CD4-positive, alpha-beta T cell treated with Interleukin-4 for 4 hours (primary cell): ENCODE results near the gene ATG7.
"Not testable (repeated sequence)": the region's sequence is repeated elsewhere in the genome, so short reads cannot be mapped to it uniquely, and the experiment has no call there.

Experiments
- DNase-seq: peaks from one replicate; pipeline ENCODE4 v3.0.0-alpha.2; 2020

Gene ATG7

DNA sequence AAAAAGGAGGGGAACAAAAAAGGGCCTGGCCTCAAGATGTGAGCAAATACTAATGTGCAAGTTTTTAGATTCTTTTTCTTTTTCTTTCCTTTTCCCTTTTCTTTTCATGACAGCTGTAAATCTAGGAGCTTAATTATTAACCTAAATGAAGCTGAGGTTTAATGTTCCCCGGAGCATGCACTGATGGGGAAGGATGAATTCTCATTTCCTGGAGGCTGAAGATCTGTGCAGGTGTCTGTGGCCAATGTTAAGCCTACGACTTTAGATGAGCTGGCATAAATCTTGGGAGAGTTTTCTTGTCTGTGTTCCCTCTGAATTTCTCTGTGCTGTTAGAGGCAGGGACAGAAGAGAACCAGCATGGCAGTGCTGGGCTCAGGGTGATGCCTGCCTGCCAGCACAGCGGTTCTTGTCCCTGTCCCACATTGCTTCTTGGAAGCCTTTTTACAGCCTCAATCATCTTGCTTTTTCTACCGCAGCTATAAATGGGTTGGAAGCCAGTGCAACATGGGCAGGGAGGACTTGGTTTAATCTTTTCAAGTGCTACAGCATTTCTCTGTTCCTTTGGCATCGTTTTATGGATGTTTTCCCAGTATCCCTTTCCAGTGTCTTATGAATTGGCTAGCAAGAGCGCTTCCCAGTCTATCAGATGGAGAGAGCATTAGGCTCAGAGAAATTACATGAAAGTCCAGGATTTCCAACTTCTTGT is 119.1 kb downstream of the ATG7 start:
- no peak for DNase-seq

DNA sequence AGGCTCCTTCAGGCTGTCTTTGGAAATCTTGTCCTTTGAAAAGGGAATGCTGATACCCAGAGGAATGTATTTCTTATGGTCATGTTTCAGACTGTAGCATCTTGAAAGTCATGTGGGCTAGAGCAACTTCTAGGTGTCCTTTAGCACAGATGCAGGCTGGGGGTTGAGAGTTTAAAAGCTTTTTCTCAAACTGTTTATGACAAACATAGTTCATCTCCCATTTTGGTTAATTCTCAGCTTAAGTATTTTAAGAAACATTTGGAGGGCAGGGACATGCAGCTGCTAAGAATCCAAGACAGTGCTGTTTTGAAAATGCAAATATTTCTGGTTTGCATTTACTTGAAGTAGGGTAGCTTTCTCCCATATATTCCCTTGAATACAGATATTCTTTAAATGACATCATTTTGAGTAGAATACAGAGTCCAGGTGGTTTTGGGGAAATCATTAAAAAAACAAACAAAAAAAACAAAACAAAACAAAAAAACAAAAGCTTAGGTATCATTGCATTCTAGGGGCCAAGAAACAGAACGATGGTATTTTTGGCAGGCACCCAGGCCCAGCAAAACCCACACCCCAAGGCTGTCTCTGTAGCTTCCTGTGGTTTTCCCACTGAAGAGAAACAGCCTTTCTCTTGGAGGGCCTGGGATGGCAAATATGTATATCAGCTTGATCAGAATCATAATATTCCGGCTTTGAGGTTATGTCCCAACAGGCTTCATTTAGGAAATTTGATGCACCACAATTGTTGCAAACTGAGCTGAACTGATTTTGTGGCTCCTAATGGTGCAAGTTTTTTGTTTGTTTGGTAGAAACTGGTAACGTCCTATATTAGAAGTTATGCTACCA is 120.0 kb downstream of the ATG7 start:
- DNase-seq, result no peak

DNA sequence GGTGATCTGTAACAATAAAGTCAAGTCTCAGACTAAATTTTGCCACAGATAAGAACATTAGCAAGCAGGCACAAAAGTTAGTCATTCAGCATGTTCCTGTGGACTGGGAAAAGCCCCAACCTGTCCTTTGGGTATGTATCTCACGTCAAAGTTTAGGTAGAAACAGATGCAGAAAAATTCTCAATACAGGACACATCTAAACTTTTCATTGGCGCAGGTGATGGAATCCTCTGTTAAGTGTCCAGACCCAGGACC is 120.6 kb downstream of the ATG7 start:
- no peak for DNase-seq

DNA sequence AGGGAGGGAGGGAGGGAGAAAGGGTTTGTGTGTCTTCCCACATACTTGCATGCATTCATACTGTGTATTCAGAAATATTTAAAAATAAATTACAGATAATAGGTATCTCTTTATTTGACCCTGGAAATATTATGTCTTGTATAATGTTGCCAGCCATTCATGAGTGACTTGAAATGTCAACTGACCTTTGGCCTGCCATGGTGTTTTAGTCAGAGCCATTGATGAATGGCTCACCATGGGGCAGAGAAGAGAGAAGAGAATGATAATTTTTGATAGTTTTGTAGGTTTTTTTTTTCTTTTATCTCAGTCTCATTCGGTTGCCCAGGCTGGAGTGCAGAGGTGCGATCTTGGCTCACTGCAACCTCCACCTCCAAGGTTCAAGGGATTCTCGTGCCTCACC is 121.2 kb downstream of the ATG7 start:
- no peak for DNase-seq

DNA sequence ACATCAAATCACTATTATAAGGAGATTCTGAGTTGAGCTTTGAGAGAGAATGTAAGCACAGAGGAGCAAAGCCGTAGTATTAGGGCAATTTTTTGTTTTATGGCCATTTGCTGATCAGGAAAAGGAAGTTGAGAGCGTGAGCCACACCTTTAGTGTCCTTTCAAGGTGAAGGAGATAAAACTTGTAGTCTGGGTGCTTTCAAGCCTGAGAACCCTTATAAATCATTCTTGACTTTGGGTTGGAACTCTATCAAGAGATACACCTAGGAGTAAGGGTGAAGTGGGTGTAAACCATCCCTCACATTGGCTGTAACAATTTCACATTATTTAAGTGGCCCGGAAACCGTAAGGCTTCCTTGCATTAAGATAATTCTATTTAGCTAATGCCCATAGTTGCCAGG is 122.2 kb downstream of the ATG7 start:
- no peak for DNase-seq

DNA sequence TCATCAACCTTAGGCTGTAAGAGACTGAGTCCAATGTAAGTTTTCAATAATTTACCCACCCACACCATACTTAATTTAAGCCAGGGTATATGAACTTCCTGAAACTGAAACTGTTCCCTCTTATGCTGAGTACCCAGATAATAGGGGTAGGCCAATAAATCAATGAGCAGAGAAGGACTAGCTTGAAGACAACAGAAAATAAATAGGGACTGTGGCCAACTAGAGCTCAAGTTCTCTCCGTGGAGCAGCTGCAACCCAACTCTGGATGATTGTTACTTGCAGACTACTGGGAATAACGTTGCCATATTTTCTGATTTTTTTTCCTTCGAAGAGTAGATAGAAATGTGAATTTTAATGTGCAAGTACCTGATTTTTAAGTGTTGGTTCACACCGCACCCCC is 128.0 kb downstream of the ATG7 start:
- no peak for DNase-seq

DNA sequence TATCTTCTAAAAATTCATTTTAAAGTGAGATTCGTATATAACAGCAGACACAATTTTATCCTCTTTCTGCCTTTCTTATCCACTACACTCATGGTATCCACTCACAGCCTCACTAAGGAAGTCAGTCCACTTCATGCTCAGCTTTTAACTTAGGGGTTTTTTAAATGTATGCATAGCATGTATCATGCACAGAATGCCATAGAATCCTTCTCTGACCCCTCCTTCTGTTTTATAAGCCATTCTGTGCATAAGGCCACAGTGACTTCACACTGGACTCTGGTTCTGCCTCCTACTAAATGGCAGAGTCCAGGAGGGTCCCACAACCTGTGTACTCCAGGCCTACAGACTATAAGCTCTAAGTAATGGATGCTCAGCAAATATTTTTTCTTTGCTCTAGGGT is 129.2 kb downstream of the ATG7 start:
- DNase-seq, result no peak

DNA sequence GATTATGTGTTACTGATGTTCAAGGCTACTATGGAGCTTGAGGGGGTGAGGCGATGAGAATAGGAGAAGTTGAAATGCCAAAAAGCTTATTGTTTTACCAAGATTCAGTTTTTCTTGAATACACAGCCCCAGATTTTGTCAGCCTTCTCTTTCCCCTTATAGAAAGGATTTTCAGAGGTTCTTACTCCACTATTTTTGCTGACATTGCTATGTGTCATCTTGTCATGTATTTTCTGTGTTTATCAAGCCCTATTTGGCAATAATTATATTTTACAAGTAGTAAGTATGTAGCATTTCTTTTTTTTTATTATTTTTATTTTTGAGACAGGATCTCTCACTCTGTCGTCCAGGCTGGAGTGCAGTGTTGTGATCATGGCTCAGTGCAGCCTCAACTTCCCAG is 133.1 kb downstream of the ATG7 start:
- no peak for DNase-seq

DNA sequence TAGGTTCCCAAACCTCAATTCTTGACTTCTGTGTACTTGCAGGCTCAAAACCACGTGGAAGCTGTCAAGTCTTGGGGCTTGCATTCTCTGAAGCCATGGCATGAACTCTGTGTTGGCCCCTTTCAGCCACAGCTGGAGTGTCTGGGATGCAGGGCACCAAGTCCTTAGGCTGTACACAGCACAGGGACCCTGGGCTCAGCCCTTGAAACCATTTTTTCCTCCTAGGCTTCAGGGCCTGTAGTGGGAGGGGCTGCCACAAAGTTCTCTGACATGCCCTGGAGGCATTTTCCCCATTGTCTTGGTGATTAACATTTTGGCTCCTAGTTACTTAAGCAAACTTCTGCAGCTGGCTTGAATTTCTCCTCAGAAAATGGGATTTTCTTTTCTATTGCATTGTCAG is 135.4 kb downstream of the ATG7 start:
- DNase-seq, result no peak

DNA sequence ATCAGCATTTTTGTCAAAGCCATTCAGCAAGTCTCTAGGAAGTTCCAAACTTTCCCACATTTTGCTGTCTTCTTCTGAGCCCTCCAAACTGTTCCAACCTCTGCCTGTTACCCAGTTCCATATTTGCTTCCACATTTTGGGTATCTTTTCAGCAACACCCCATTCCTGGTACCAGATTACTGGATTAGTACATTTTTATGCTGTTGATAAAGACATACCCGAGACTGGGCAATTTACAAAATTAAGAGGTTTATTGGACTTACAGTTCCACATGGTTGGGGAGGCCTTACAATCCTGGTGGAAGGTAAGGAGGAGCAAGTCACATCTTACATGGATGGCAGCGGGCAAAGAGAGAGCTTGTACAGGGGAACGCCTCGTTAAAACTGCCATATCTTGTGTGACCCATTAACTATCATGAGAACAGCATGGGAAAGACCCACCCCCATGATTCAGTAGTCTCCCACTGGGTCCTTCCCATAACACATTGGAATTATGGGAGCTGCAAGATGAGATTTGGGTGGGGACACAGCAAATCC is 136.2 kb downstream of the ATG7 start:
- DNase-seq, result not testable (repeated sequence)

DNA sequence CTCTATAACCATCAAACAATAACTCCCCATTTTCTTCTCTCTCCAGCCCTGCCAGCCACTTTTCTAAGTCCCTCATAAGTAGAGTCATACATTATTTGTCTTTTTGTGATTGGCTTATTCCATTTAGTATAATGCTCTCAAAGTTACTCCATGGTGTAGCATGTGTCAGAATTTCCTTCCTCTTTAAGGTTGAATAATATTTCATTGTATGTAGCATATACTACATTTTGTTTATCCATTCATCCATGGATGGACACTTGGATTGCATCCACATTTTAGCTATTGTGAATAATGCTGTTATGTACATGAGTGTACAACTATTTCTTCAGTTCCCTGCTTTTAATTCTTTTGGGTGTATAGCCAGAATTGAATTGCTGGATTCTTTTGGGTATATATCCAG is 138.4 kb downstream of the ATG7 start:
- DNase-seq, result no peak

DNA sequence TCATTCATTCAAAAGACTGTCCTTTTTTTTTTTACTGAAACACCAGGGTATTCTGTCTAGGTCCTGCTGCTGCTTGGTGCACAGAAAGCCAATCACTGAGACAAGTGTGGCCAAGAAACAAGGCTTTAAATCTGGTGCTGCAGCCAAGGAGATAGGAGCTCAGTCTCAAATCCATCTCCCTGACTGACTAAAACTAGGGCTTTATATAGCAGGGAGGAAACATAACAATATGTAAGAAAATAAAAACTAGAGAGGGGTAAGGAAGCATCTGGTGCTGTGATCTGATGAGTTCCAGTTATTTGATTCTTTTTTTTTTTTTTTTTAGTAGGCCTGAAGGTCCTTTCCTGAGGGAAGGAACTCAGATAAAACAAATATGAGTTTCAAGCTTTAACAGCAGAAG is 139.8 kb downstream of the ATG7 start:
- no peak for DNase-seq

DNA sequence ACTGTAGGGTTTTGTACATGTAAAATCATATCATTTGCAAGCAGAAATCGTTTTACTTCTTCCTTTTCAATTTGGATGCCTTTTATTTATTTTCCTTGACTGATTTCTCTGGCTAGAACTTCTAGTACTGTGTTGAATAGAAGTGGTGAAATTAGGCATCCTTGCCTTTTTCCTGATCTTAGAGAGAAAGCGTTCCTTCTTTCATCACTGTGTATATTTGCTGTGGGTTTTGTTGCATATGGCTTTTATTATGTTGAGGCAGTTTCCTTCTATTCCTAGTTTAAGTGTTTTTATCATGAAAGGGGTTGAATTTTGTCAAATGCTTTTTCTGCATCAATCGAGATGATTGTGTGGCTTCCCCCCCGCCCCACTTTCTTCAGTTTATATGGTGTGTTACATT is 140.9 kb downstream of the ATG7 start:
- DNase-seq, result no peak

DNA sequence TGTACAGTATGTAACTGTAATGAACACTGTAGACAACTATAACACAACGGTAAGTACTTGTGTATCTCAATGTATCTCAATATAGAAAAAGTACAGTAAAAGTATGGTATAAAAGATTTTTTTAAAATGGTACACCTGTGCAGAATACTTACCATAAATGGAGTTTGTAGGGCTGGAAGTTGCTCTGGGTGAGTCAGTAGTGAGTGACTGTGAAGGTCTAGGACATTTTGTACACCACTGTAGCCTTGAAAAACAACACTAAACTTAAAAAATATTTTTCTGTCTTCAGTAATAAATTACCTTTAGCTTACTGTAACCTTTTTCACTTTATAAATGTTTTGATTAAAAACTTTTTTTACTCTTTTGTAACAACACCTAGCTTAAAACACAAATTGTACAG is 142.9 kb downstream of the ATG7 start:
- DNase-seq, result no peak

DNA sequence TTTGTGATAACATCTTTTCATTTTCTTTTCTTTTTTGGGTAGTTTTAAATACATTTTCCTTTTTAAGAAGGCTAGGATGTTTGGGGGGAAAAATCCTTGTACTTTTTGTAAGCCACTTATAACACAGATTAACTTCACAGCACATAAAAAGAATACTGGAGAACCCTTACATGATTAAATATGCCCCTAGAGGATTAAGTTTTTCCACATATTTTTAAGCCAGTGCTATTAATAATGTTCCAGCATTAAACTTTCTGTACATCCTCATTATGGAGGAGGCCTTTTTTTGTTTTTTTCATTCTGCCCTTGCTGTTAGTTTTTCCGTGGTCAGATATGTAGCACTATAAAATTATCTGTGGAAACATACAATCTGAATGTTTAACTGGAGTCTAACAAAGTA is 147.9 kb downstream of the ATG7 start:
- no peak for DNase-seq

DNA sequence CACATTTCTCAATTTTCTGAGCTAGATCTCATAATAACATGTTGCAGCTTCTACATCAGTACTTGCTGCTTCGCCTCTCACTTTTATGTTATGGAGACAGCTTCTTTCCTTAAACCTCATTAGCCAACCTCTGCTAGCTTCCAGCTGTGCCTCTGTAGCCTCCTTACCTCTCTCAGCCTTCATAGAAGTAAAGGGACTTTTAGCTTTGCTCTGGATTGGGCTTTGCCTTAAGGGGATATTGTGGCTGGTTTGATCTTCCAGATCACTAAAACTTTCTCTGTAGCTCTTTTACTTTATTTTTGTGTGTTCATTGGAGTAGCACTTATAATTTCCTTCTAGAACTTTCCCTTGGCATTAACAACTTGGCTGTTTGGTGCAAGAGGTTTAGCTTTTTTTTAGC is 150.1 kb downstream of the ATG7 start:
- no peak for DNase-seq

DNA sequence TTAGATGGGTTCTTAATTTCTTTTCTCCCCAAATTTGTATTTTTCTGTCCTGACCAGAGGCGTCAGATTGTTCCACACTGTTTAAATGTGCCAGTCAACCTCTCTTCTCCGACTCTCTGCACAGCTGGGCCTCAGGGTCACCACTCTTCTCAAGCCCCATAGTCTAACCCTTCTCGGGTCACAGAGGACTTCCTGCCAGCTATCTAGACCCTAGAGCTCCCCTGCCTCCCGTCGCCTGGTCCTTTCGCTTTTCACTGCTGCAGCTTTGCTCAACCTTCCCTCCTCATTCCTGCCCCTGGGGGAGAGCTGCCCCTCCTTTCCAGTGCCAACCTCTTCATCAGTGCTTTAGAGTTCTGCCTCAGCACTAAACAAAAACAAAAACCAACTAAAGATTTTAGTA is 151.7 kb downstream of the ATG7 start:
- no peak for DNase-seq

DNA sequence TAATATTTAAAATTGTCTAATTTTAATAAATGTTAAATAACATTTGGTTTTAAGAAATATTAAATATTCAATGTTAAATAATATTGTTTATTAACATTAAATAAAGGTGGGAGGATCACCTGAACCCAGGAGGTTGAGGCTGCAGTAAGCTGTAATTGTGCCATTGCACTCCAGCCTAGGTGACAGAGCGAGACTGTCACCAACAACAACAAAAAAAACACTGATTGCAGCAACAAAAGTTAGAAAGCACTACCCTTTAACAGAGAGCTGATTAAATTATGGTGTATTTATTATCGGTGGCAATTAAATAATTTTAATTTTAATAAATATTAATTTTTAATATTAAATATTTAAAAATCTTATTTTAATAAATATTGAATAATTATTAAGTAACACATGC is 152.1 kb downstream of the ATG7 start:
- DNase-seq, result no peak

DNA sequence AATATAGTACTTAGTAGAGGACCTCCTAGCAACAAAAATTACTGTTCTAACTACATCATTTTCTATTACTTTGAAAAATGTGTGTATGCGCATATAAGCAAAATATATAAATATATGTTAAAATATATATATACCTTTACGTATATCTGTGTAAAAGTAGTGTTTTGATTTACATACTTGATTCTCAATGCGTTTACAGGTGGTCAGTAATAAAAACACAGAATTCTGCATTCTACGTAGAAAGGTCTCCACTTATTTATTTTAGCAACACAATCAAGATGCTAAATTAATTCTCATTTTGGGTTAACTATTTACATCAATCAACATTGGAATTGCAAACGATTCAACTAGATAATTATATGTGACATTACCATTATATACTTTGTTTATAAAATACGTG is 158.0 kb downstream of the ATG7 start:
- DNase-seq, result no peak

DNA sequence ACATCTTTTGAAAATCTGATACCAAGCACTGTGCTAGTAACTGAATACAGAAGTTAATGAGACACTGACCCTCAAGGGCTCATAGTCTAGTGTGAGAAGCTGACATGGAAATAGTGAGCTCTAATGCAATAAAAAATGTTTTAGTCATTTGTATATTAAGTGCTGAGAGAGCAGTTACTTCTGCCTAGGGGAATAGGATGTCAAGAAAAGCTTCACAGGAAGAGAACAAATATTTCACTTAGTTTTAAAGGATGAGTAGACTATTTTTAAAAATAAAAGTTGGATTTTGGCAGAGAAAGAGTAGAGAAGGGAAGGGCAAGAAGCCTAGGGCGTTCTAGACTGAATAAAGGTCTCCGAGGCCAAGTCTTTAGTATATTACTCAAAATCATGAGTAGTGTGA is 158.4 kb downstream of the ATG7 start:
- no peak for DNase-seq

DNA sequence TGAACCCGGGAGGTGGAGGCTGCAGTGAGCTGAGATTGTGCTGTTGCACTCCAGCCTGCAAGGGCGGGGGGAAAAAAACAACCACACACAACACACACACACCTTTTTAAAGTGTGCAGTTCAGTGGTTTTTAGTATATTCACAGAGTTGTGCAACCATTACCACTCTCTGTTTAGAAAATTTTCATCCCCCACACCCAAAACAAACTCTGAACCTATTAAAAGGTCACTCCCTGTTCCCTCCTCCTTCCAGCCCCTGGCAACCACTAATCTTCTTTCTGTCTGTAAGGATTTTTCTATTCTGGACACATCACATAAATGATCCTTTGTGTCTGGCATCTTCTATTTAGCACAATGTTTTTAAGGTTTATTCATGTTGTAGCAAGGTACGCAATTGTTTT is 159.1 kb downstream of the ATG7 start:
- no peak for DNase-seq

DNA sequence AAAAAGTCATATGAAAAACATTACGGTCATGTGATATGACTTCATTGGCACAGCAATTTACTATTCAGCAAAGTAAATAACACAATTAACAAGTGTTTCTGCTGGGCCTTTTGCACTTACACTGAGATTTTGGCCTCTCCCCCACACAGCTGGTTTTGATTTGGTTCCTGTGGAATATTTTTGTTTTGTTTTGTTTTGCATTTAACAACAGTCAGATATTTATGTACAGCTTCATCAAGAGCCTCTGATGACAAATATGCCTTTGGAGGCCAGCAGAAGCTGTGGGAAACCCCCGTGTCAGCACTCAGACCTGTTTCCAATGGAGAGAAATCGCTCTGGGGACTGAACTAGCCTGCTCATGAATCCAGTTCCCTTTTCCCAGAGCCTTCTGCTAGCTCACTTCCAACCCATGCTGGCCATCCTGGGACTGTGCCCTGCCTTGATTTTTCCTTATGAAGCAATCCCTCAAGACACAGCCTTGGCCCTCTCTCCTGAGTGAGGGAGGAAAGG is 161.9 kb downstream of the ATG7 start:
- DNase-seq, result no peak

DNA sequence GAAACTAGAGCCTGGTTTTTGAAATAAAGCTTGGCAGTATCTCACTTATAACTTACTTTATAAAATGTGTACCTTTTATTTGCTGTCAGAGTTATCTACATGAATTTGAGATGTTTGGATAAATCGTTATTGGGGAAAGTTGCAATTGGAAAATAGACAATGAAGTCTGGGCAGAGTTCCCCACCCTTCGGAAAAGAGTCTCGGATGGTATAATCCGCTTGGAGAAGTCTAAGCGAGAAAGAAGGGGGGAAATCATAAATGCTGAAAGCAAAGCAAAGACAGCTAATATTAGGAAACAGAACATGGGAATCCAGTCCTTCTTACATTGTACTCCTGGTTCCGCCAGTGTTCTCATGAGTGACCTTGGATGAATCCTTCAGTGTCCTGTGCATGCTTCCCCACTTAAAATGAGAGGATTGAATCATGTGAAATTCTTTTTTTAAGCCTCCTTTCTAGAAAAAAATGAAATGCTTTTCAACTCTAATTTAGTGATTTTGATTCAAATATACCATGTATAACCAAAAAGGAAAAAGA is 162.4 kb downstream of the ATG7 start:
- no peak for DNase-seq

DNA sequence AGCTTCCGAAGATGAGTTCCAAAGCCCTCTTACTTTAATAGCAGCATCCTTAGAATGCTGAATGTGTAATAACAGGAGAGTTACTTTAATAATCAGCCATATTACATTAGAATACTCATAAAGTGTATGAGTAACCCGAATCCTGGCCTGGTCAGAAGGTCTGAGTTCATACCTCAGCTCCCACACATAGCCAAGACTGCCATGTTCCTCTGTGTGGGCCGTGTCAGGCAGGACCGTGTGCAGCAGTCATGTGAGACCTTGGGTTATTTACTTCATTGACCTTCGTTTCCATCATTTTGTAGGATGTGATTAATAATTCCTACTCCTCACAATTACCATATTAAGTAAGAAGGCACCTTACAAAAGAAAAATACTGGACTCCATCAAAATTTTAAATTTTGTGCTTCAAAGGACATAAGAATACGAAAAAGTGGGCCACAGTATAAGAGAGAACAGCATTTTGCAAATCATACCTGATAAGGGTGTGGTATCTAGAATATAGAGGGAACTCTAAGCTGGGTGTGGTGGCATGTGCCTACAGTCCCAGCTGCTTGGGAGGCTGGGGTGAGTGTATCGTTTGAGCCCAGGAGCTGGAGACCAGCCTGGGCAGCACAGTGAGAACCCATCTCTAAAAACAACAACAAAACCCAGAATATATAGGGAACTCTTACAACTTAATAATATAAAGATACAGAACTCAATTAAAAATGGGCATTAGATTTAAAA is 163.4 kb downstream of the ATG7 start:
- DNase-seq, result no peak
